HepG2 (cell line): Measurements from ENCODE around the gene LRP10. TPM values are rescaled to one million over a fixed set of nuclear protein-coding genes. Genes with fewer than 3 reads are reported as not detected.

Experiments
- RORA ChIP-seq: sonication (generic); formaldehyde crosslinking; IDR thresholded peaks from 2 replicates; pipeline ENCODE4 v1.5.0; 2020; ENCODE audit warnings: mild to moderate bottlenecking, missing genetic modification reagents, moderate library complexity
- polyA plus RNA-seq, 8 experiments: library from polyadenylated mRNA; depleted of rRNA in 3 of 8; stranded (reverse) in 7 of 8; unstranded in 1 of 8; fragments of >200 nt; fragmentation: Illumina TruSeq in 4 of 8; extraction: Trizol in 4 of 8; gene quantifications; 2 replicates each; pipeline versions ENCODE4 v1.2.1 to v1.2.3, GENCODE V29; 2011 to 2016; ENCODE audit warnings: low read depth in 4 of 8, missing spikeins in 1 of 8, mixed read lengths in 1 of 8; ENCODE audit not compliant: insufficient read depth in 1 of 8
- total RNA-seq, 5 experiments: library from RNA; depleted of rRNA; stranded (reverse); fragments of >200 nt; fragmentation: Illumina TruSeq; extraction: Trizol; gene quantifications; 2 replicates each; pipeline ENCODE4 v1.2.3, GENCODE V29; 2016; ENCODE audit warnings: low read depth in 1 of 5
- TF ChIP-seq, protein P1 (sequence below), 2 experiments: sonication (generic) in 1 of 2; formaldehyde crosslinking in 1 of 2; IDR thresholded peaks; 2 replicates each; pipeline versions ENCODE4 v1.4.0 to v1.6.1; 2016 to 2020; ENCODE audit warnings: borderline replicate concordance in 1 of 2, low read depth in 1 of 2, mild to moderate bottlenecking in 1 of 2, missing genetic modification reagents in 1 of 2
- TF ChIP-seq, protein P2 (sequence below), 2 experiments: fragments of 450-650 bp in 1 of 2; sonication (generic) in 1 of 2; formaldehyde crosslinking in 1 of 2; IDR thresholded peaks; 2 replicates each; pipeline versions ENCODE4 v1.6.1 to v1.8.0; 2016 to 2022; ENCODE audit warnings: antibody characterized with exemption in 1 of 2, mild to moderate bottlenecking in 1 of 2, missing genetic modification reagents in 1 of 2
- TF ChIP-seq, protein P3 (sequence below): sonication (generic); formaldehyde crosslinking; conservative IDR thresholded peaks from 2 replicates; pipeline ENCODE4 v1.8.0; 2022; ENCODE audit warnings: missing genetic modification reagents
- TF ChIP-seq, protein P4 (sequence below): IDR thresholded peaks from 2 replicates; pipeline ENCODE4 v1.6.1; 2016; ENCODE audit warnings: low read depth, missing genetic modification reagents, missing compliant biosample characterization

The LRP10 gene
- total and polyA plus RNA-seq, 2 of the 13 experiments (the other 11 are each of a cell fraction or from before 2014, with no cell fraction given): 16.9 to 45.2 TPM

DNA sequence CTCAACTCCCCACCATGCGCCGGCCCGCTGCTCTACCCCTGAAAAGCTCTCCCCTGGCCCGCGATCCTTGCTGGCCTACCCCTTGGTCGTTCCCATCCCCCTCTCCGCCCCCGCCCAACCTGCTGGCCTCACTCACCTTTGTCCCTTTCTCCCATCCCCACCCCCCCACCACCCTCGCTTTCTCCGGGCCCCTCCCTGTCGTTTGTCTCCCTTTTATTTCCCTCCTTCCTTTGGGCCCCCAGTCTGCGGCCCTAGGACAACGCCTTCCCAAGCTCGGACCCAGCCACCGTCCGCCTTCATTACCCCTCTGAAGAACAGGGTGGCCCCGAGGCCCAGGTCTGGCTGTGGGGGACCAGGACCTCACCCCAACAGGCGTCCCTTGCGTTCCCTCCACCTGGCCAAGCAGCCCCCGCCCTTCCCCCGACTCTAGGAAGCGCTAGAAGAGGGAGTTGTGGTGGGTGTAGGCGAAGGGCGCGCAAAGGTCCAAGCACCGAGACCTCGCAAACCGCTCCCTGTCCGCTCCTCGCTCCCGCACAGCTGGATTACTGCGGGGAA, 49.4 kb upstream of the LRP10 start (continued):
- TF ChIP-seq, protein P1, sequence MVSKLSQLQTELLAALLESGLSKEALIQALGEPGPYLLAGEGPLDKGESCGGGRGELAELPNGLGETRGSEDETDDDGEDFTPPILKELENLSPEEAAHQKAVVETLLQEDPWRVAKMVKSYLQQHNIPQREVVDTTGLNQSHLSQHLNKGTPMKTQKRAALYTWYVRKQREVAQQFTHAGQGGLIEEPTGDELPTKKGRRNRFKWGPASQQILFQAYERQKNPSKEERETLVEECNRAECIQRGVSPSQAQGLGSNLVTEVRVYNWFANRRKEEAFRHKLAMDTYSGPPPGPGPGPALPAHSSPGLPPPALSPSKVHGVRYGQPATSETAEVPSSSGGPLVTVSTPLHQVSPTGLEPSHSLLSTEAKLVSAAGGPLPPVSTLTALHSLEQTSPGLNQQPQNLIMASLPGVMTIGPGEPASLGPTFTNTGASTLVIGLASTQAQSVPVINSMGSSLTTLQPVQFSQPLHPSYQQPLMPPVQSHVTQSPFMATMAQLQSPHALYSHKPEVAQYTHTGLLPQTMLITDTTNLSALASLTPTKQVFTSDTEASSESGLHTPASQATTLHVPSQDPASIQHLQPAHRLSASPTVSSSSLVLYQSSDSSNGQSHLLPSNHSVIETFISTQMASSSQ (IDR thresholded peaks at IDR 0.05; ENCODE audit: low read depth): no peak
- TF ChIP-seq, protein P1 (CRISPR knock-in tag; IDR thresholded peaks at IDR 0.05; ENCODE audit: borderline replicate concordance): no peak; the same call in 1 of the 2 replicates
- TF ChIP-seq, protein P2, sequence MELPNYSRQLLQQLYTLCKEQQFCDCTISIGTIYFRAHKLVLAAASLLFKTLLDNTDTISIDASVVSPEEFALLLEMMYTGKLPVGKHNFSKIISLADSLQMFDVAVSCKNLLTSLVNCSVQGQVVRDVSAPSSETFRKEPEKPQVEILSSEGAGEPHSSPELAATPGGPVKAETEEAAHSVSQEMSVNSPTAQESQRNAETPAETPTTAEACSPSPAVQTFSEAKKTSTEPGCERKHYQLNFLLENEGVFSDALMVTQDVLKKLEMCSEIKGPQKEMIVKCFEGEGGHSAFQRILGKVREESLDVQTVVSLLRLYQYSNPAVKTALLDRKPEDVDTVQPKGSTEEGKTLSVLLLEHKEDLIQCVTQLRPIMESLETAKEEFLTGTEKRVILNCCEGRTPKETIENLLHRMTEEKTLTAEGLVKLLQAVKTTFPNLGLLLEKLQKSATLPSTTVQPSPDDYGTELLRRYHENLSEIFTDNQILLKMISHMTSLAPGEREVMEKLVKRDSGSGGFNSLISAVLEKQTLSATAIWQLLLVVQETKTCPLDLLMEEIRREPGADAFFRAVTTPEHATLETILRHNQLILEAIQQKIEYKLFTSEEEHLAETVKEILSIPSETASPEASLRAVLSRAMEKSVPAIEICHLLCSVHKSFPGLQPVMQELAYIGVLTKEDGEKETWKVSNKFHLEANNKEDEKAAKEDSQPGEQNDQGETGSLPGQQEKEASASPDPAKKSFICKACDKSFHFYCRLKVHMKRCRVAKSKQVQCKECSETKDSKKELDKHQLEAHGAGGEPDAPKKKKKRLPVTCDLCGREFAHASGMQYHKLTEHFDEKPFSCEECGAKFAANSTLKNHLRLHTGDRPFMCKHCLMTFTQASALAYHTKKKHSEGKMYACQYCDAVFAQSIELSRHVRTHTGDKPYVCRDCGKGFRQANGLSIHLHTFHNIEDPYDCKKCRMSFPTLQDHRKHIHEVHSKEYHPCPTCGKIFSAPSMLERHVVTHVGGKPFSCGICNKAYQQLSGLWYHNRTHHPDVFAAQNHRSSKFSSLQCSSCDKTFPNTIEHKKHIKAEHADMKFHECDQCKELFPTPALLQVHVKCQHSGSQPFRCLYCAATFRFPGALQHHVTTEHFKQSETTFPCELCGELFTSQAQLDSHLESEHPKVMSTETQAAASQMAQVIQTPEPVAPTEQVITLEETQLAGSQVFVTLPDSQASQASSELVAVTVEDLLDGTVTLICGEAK (IDR thresholded peaks at IDR 0.05): no peak
- TF ChIP-seq, protein P2 (CRISPR knock-in tag; IDR thresholded peaks at IDR 0.05): no peak
- TF ChIP-seq, protein P3, sequence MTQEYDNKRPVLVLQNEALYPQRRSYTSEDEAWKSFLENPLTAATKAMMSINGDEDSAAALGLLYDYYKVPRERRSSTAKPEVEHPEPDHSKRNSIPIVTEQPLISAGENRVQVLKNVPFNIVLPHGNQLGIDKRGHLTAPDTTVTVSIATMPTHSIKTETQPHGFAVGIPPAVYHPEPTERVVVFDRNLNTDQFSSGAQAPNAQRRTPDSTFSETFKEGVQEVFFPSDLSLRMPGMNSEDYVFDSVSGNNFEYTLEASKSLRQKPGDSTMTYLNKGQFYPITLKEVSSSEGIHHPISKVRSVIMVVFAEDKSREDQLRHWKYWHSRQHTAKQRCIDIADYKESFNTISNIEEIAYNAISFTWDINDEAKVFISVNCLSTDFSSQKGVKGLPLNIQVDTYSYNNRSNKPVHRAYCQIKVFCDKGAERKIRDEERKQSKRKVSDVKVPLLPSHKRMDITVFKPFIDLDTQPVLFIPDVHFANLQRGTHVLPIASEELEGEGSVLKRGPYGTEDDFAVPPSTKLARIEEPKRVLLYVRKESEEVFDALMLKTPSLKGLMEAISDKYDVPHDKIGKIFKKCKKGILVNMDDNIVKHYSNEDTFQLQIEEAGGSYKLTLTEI (CRISPR knock-in tag): no peak
- TF ChIP-seq, protein P4, sequence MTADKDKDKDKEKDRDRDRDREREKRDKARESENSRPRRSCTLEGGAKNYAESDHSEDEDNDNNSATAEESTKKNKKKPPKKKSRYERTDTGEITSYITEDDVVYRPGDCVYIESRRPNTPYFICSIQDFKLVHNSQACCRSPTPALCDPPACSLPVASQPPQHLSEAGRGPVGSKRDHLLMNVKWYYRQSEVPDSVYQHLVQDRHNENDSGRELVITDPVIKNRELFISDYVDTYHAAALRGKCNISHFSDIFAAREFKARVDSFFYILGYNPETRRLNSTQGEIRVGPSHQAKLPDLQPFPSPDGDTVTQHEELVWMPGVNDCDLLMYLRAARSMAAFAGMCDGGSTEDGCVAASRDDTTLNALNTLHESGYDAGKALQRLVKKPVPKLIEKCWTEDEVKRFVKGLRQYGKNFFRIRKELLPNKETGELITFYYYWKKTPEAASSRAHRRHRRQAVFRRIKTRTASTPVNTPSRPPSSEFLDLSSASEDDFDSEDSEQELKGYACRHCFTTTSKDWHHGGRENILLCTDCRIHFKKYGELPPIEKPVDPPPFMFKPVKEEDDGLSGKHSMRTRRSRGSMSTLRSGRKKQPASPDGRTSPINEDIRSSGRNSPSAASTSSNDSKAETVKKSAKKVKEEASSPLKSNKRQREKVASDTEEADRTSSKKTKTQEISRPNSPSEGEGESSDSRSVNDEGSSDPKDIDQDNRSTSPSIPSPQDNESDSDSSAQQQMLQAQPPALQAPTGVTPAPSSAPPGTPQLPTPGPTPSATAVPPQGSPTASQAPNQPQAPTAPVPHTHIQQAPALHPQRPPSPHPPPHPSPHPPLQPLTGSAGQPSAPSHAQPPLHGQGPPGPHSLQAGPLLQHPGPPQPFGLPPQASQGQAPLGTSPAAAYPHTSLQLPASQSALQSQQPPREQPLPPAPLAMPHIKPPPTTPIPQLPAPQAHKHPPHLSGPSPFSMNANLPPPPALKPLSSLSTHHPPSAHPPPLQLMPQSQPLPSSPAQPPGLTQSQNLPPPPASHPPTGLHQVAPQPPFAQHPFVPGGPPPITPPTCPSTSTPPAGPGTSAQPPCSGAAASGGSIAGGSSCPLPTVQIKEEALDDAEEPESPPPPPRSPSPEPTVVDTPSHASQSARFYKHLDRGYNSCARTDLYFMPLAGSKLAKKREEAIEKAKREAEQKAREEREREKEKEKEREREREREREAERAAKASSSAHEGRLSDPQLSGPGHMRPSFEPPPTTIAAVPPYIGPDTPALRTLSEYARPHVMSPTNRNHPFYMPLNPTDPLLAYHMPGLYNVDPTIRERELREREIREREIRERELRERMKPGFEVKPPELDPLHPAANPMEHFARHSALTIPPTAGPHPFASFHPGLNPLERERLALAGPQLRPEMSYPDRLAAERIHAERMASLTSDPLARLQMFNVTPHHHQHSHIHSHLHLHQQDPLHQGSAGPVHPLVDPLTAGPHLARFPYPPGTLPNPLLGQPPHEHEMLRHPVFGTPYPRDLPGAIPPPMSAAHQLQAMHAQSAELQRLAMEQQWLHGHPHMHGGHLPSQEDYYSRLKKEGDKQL (CRISPR knock-in tag): no peak
- no peak for TF ChIP-seq RORA (CRISPR knock-in tag)
